Activated naive CD4-positive, alpha-beta T cell treated with anti-CD3 and anti-CD28 coated beads, Interleukin-2, amount 10 ng/mL, durations not matched to agents 7 days and 5 days (primary cell): ENCODE measurements around the gene PRR7.

Experiments
- CTCF ChIA-PET: fragments of 350-600 bp; sonication (Branson Sonifier 250); formaldehyde crosslinking; loops from one replicate; lab custom pipeline; 2021; ENCODE audit warnings: antibody characterized with exemption; lab: Charles Lee
- DNase-seq: peaks from one replicate; pipeline ENCODE4 v3.0.0-alpha.2; 2020
- H3K27ac Mint-ChIP-seq: one replicate; pipeline ENCODE4 v1.8.0; 2021; ENCODE audit warnings: mild to moderate bottlenecking, moderate library complexity, mixed read lengths
- H3K27me3 Mint-ChIP-seq: one replicate; pipeline ENCODE4 v1.8.0; 2021; ENCODE audit warnings: mild to moderate bottlenecking, mixed read lengths
- H3K36me3 Mint-ChIP-seq: one replicate; pipeline ENCODE4 v1.8.0; 2021; ENCODE audit warnings: mixed read lengths
- H3K4me1 Mint-ChIP-seq: one replicate; pipeline ENCODE4 v1.8.0; 2021; ENCODE audit warnings: mixed read lengths
- H3K4me3 Mint-ChIP-seq: one replicate; pipeline ENCODE4 v1.8.0; 2021; ENCODE audit warnings: mild to moderate bottlenecking, moderate library complexity, mixed read lengths
- H3K9me3 Mint-ChIP-seq: one replicate; pipeline ENCODE4 v1.8.0; 2021; ENCODE audit warnings: mixed read lengths

PRR7 gene, protein sequence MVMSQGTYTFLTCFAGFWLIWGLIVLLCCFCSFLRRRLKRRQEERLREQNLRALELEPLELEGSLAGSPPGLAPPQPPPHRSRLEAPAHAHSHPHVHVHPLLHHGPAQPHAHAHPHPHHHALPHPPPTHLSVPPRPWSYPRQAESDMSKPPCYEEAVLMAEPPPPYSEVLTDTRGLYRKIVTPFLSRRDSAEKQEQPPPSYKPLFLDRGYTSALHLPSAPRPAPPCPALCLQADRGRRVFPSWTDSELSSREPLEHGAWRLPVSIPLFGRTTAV

DNA sequence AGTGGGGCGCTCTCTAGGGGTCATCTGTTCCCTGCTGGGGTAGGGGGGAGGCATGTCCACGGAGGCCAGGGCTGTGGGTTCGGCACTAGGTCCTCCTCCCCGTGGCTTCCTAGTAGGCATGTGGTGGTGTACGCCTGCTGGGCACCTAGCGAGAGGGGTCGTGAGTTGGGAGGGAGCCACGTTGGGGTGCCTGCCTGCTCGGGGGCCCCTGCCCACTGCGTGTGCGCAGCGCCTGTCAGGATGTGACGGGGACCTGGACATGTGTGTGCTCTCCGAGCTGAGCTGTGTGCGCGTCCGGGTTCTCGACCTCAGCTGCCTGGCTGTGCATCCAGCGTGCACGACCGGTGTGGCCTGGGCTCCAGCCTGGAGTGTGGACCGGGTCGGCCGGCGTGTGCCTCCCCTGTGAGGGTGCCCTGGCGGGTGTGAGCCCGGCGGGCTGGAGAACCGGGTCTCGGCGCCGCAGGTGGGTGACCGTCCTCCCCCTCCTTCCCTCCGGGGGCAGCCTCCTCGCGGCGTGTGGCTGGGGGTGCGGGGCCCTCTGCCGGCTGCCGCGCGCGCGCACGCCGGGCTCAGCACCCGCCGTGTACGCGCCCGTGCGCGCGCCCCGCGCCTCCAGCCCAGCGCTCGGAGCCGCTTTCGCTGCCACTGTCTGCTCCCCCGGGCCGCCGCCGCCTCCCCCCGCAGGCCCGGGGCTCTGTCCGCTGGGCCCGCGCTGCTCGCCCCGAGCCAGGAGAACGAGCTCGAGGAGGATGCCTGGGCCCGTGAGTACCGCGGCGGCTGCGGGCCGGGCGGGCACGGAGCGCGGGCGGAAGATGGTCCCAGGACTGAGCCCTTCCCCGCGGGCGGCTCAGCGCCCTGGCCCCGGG is at the start of gene PRR7:
Gene PRR7 (plus strand): TSS at position 615 of the 866 bp plus-strand sequence. CDS start 8,254 bp downstream, outside the sequence.
- peaks cover 18% of the 10 kb centered on the region for H3K36me3 Mint-ChIP-seq
- H3K27ac Mint-ChIP-seq: peak within 1 kb of the TSS; percentile 88
- peaks cover 41% of the 10 kb centered on the region for H3K27me3 Mint-ChIP-seq
- peak within 1 kb of the TSS; percentile 64 for H3K4me3 Mint-ChIP-seq
- no peaks in the 10 kb centered on the region for H3K9me3 Mint-ChIP-seq
- DNase-seq: peak; percentile 77
- peaks cover 55% of the 10 kb centered on the region for H3K4me1 Mint-ChIP-seq
- CTCF ChIA-PET: interaction anchor here (1.1 to 8.3 kb wide), 6 partner anchors 9 to 57 kb away, joined by 7 to 104 read pairs (median 24); partner anchors contain the start of gene PFN3

- no peaks in the 10 kb centered on the region for H3K9me3 Mint-ChIP-seq
- peaks cover 15% of the 10 kb centered on the region for H3K4me1 Mint-ChIP-seq
- no peak overlapping the region for H3K27ac Mint-ChIP-seq
- no peak for DNase-seq
- CTCF ChIA-PET: interaction anchor here (0.6 to 2.4 kb wide), 3 partner anchors 27 to 59 kb away, joined by 3 to 9 read pairs (median 3); no protein-coding TSS in a partner anchor
- peaks cover 94% of the 10 kb centered on the region for H3K27me3 Mint-ChIP-seq
- no peaks in the 10 kb centered on the region for H3K36me3 Mint-ChIP-seq
- no peak overlapping the region for H3K4me3 Mint-ChIP-seq
These were observed 48.7 kb upstream of the PRR7 start for GRCh38 chr5:177397875-177398390.

GRCh38 chr5:177399997-177400868 is 46.4 kb upstream of the PRR7 start, which contains the start of gene PFN3:
Gene PFN3, minus strand, starts transcription at chr5:177400661. Its CDS starts 85 bp downstream, at chr5:177400576.
- H3K9me3 Mint-ChIP-seq: no peaks in the 10 kb centered on the region
- peaks cover 31% of the 10 kb centered on the region for H3K4me1 Mint-ChIP-seq
- CTCF ChIA-PET: interaction anchor here (5.4 to 9.7 kb wide), 4 partner anchors 9 to 53 kb away, joined by 104 to 228 read pairs (median 174); partner anchors contain the start of genes GRK6 and PRR7
- DNase-seq: no peak
- H3K4me3 Mint-ChIP-seq: no peak within 1 kb of the TSS
- peaks cover 94% of the 10 kb centered on the region for H3K27me3 Mint-ChIP-seq
- no peaks in the 10 kb centered on the region for H3K36me3 Mint-ChIP-seq
- H3K27ac Mint-ChIP-seq: no peak within 1 kb of the TSS

DNA sequence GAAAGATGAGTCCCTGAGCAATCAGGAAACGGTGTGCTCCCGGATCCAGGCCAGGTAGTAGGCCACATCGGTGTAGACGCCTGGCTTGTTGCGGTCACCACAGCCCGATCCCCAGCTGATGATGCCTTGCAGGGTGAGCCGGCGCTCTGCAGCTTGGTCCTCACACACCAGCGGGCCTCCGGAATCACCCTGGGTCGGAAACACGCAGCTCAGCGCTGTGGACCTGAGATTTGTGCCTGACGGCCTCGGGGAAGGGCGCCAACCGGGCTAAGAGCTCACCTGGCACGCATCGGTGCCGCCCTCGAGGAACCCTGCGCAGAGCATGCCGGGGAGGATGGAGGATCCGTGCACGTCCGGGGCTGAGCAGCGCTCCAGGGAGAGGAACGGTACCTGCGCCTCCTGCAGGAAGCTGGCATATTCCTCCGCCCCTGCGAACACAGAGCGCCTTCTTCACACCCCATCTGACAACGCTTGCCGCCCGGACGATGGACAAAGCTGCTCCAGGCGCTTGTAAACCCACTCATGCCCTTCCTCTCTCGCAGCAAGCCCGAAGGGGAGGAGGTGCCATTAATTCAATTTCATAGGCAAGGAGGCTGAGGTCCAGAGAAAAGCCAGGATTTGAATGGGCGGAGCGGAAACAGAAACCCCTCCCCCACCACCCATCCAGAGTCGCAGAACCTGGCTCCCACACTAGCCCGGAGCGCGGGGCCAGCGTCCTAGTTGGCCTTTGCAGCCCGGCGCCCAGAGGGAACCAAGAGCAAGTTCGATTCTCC is 44.2 kb upstream of the PRR7 start:
- peak; percentile 83 for DNase-seq

GRCh38 chr5:177403102-177403791 is 43.4 kb upstream of the PRR7 start:
- H3K4me1 Mint-ChIP-seq: peaks cover 38% of the 10 kb centered on the region
- CTCF ChIA-PET: interaction anchor here (0.7 to 9.7 kb wide), 28 partner anchors 9 to 443 kb away, joined by 3 to 228 read pairs (median 8); partner anchors contain the start of genes GRK6, PDLIM7, PRR7 and SLC34A1
- H3K36me3 Mint-ChIP-seq: no peaks in the 10 kb centered on the region
- DNase-seq: peak; percentile 67
- no peaks in the 10 kb centered on the region for H3K9me3 Mint-ChIP-seq
- peaks cover 95% of the 10 kb centered on the region for H3K27me3 Mint-ChIP-seq
- peak overlapping the region; percentile 71 for H3K4me3 Mint-ChIP-seq
- H3K27ac Mint-ChIP-seq: peak overlapping the region; percentile 49

More for the DNA sequence above, 44.2 kb upstream of the PRR7 start:
- CTCF ChIA-PET: interaction anchor here (0.8 to 9.7 kb wide), 25 partner anchors 10 to 288 kb away, joined by 3 to 228 read pairs (median 8); partner anchors contain the start of genes GRK6, LMAN2, PDLIM7 and PRR7
- no peaks in the 10 kb centered on the region for H3K36me3 Mint-ChIP-seq
- no peak overlapping the region for H3K27ac Mint-ChIP-seq
- H3K9me3 Mint-ChIP-seq: no peaks in the 10 kb centered on the region
- H3K4me3 Mint-ChIP-seq: peak overlapping the region; percentile 71
- H3K4me1 Mint-ChIP-seq: peaks cover 38% of the 10 kb centered on the region
- H3K27me3 Mint-ChIP-seq: peaks cover 95% of the 10 kb centered on the region

DNA sequence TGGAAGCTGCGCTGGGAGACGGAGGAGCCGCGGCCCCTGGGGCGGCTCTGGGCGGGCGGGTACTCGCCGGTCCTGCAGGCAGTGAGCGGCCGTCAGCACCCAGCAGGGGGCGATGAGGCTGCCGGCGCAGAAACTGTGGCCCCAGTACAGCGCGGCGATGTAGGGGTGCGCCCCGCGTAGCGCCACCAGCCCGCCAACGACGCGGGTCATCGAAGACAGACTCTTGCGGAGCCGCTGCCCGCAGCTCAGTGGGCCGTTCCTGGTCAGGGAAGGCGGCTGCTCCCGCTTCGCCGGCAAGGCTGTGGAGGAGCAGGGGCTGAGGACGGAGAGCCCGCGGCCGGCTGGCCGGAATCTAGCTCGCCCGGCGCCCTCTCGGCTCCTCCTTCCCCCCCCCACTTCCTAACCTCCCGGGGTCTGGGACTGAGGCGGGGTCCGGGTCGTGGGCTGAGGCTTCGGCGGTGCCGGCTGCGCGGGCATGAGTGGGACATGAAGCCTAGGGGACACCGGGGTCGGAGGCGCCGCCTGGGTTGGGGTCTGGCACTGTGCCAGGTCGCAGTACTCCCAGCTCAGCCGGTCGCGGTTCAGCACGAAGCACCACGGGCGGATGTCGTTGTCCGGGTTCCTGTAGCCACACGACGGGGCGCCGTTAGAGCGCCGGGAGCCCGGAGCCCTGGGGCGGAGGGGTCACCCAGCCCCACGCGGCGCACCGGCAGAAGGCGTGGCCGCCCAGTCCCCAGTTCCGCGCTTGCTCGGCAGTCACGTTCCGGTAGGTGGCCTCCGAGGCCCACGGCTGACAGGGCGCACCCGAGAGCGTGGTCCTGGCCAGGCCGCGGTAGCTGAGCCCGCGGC is 42.6 kb upstream of the PRR7 start:
- no peaks in the 10 kb centered on the region for H3K36me3 Mint-ChIP-seq
- H3K4me1 Mint-ChIP-seq: peaks cover 38% of the 10 kb centered on the region
- peak overlapping the region; percentile 71 for H3K4me3 Mint-ChIP-seq
- H3K27ac Mint-ChIP-seq: no peak overlapping the region
- CTCF ChIA-PET: interaction anchor here (0.6 to 9.7 kb wide), 33 partner anchors 9 to 444 kb away, joined by 3 to 228 read pairs (median 6); partner anchors contain the start of genes GRK6, PDLIM7 and PRR7
- H3K27me3 Mint-ChIP-seq: peaks cover 95% of the 10 kb centered on the region
- DNase-seq: peak; percentile 90
- H3K9me3 Mint-ChIP-seq: no peaks in the 10 kb centered on the region

- Mint-ChIP-seq H3K4me1 (peaks cover 38% of the 10 kb centered on the region), H3K27me3 (peaks cover 95% of the 10 kb centered on the region), H3K9me3 (no peaks in the 10 kb centered on the region), H3K27ac (no peak overlapping the region), H3K4me3 (peak overlapping the region; percentile 37), H3K36me3 (no peaks in the 10 kb centered on the region)
- CTCF ChIA-PET: interaction anchor here (0.6 to 9.7 kb wide), 24 partner anchors 10 to 290 kb away, joined by 3 to 228 read pairs (median 12); partner anchors contain the start of genes GRK6, PDLIM7 and PRR7
- DNase-seq: no peak
These were observed 41.9 kb upstream of the PRR7 start for GRCh38 chr5:177404641-177405179.

DNA sequence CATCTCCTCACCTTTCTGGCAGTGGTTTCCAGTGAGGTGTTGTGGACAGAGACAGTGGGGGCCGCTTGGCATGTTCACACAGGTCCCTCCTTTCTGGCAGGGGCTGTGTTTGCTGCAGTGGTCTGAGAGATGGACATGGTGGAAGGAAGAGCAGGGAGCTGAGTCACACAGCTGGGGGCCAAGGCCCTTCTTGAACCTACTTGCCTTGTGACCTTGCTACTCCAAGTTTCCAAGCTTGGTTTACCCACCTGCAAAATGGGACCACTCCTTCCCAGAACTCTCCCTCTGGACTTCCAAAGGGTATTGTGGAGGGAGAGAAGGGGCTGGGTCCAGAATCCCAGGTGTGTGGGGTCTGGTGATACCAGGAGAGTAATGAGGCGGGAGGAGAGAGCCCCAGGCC is 41.3 kb upstream of the PRR7 start:
- Mint-ChIP-seq H3K4me1 (peaks cover 38% of the 10 kb centered on the region), H3K9me3 (no peaks in the 10 kb centered on the region), H3K36me3 (no peaks in the 10 kb centered on the region), H3K4me3 (no peak overlapping the region), H3K27me3 (peaks cover 89% of the 10 kb centered on the region), H3K27ac (no peak overlapping the region)
- no peak for DNase-seq
- CTCF ChIA-PET: interaction anchor here (1.1 to 9.7 kb wide), 14 partner anchors 9 to 291 kb away, joined by 3 to 228 read pairs (median 28); partner anchors contain the start of genes GRK6, PDLIM7 and PRR7

- Mint-ChIP-seq H3K4me3 (no peak overlapping the region), H3K27ac (no peak overlapping the region), H3K27me3 (peaks cover 84% of the 10 kb centered on the region), H3K36me3 (no peaks in the 10 kb centered on the region), H3K4me1 (peaks cover 43% of the 10 kb centered on the region), H3K9me3 (no peaks in the 10 kb centered on the region)
- DNase-seq: no peak
- CTCF ChIA-PET: interaction anchor here (1.5 to 9.7 kb wide), 10 partner anchors 9 to 95 kb away, joined by 5 to 228 read pairs (median 60); partner anchors contain the start of genes GRK6, PDLIM7 and PRR7
These were observed 40.8 kb upstream of the PRR7 start for GRCh38 chr5:177405805-177406204.

GRCh38 chr5:177409043-177409801 is 37.4 kb upstream of the PRR7 start, which contains the start of gene F12:
Gene F12, minus strand, starts transcription at chr5:177409564. Its CDS starts 37 bp downstream, at chr5:177409527.
- no peak for DNase-seq
- peaks cover 45% of the 10 kb centered on the region for H3K4me1 Mint-ChIP-seq
- H3K4me3 Mint-ChIP-seq: no peak within 1 kb of the TSS
- no peak within 1 kb of the TSS for H3K27ac Mint-ChIP-seq
- CTCF ChIA-PET: interaction anchor here (0.7 to 9.7 kb wide), 9 partner anchors 19 to 48 kb away, joined by 3 to 228 read pairs (median 5); partner anchors contain the start of gene GRK6
- no peaks in the 10 kb centered on the region for H3K36me3 Mint-ChIP-seq
- no peaks in the 10 kb centered on the region for H3K9me3 Mint-ChIP-seq
- H3K27me3 Mint-ChIP-seq: peaks cover 58% of the 10 kb centered on the region
